IPS-15b (cell line): ENCODE results near the gene PYCR2.

ENCODE experiments used
- H3K27me3 ChIP-seq: one replicate; pipeline ENCODE4 v1.6.1; 2013; ENCODE audit warnings: low read length; ENCODE audit not compliant: control insufficient read depth, insufficient read depth
- H3K36me3 ChIP-seq: one replicate; pipeline ENCODE4 v1.6.1; 2013; ENCODE audit warnings: low read length; ENCODE audit not compliant: control insufficient read depth, insufficient read depth
- H3K4me1 ChIP-seq: one replicate; pipeline ENCODE4 v1.6.1; 2013; ENCODE audit warnings: mild to moderate bottlenecking, low read length; ENCODE audit not compliant: control insufficient read depth, insufficient read depth
- H3K4me3 ChIP-seq: one replicate; pipeline ENCODE4 v1.5.1; 2013; ENCODE audit warnings: low read depth, low read length
- H3K9ac ChIP-seq: one replicate; pipeline ENCODE4 v1.6.1; 2013; ENCODE audit warnings: low read depth, mild to moderate bottlenecking, low read length
- H3K9me3 ChIP-seq: one replicate; pipeline ENCODE4 v1.6.1; 2013; ENCODE audit warnings: mild to moderate bottlenecking, low read length; ENCODE audit not compliant: control insufficient read depth, insufficient read depth

PYCR2 gene

GRCh38 chr1:225954753-225955152 is 30.7 kb upstream of the PYCR2 start:
- no peaks in the 10 kb centered on the region for H3K4me1 ChIP-seq

GRCh38 chr1:225953315-225953714 is 29.3 kb upstream of the PYCR2 start:
- Histone ChIP-seq H3K9me3 (no peaks in the 10 kb centered on the region), H3K4me3 (no peak overlapping the region), H3K36me3 (no peaks in the 10 kb centered on the region), H3K4me1 (no peaks in the 10 kb centered on the region), H3K27me3 (peaks cover 4% of the 10 kb centered on the region), H3K9ac (no peak overlapping the region)

More at GRCh38 chr1:225954753-225955152, 30.7 kb upstream of the PYCR2 start:
- Histone ChIP-seq H3K4me3 (no peak overlapping the region), H3K9me3 (no peaks in the 10 kb centered on the region), H3K9ac (no peak overlapping the region), H3K36me3 (no peaks in the 10 kb centered on the region), H3K27me3 (peaks cover 4% of the 10 kb centered on the region)

- Histone ChIP-seq H3K27me3 (peaks cover 4% of the 10 kb centered on the region), H3K36me3 (no peaks in the 10 kb centered on the region), H3K9ac (no peak overlapping the region), H3K9me3 (no peaks in the 10 kb centered on the region), H3K4me3 (peak overlapping the region; percentile 30), H3K4me1 (peaks cover 2% of the 10 kb centered on the region)
Observed at GRCh38 chr1:225950905-225951497, 27.0 kb upstream of the PYCR2 start.

- Histone ChIP-seq H3K9ac (no peak overlapping the region), H3K4me1 (peaks cover 17% of the 10 kb centered on the region), H3K9me3 (no peaks in the 10 kb centered on the region), H3K36me3 (no peaks in the 10 kb centered on the region), H3K4me3 (no peak overlapping the region), H3K27me3 (peaks cover 7% of the 10 kb centered on the region)
Observed at GRCh38 chr1:225949041-225949440, 25.0 kb upstream of the PYCR2 start.

- no peak overlapping the region for H3K4me3 ChIP-seq
- H3K9ac ChIP-seq, result no peak overlapping the region
- no peaks in the 10 kb centered on the region for H3K36me3 ChIP-seq
- H3K27me3 ChIP-seq, result peaks cover 8% of the 10 kb centered on the region
- H3K4me1 ChIP-seq, result peaks cover 17% of the 10 kb centered on the region
- H3K9me3 ChIP-seq, result no peaks in the 10 kb centered on the region
Observed at GRCh38 chr1:225946803-225947202, 22.8 kb upstream of the PYCR2 start.

GRCh38 chr1:225946082-225946620 is 22.1 kb upstream of the PYCR2 start:
- peaks cover 8% of the 10 kb centered on the region for H3K27me3 ChIP-seq
- H3K4me3 ChIP-seq, result no peak overlapping the region
- H3K4me1 ChIP-seq, result peaks cover 17% of the 10 kb centered on the region
- no peaks in the 10 kb centered on the region for H3K36me3 ChIP-seq
- H3K9ac ChIP-seq, result no peak overlapping the region
- H3K9me3 ChIP-seq, result no peaks in the 10 kb centered on the region

DNA sequence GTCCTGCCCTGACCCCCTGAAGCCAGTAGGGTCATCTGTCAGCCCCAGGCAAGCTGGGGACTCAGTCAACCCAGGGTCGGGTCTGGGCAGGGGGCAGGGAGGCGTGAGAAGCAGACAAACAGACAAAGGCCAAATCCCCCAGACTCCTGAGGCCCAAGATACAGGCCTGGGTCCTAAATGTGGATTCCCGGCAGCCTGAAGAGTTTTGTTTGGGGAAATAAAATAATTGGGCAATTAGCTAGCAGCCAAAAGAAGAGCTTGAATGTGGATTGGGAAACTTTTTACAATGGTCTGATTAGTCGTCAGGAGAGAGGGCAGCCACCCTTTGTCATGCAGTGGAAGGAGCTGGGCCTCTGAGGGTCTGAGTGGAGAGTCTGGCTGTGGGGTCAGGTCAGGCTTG is 21.5 kb upstream of the PYCR2 start:
- Histone ChIP-seq H3K4me3 (no peak overlapping the region), H3K36me3 (no peaks in the 10 kb centered on the region), H3K27me3 (peaks cover 8% of the 10 kb centered on the region), H3K9ac (no peak overlapping the region), H3K9me3 (no peaks in the 10 kb centered on the region), H3K4me1 (peaks cover 17% of the 10 kb centered on the region)

- H3K9me3 ChIP-seq, result no peaks in the 10 kb centered on the region
- H3K36me3 ChIP-seq, result no peaks in the 10 kb centered on the region
- no peak overlapping the region for H3K4me3 ChIP-seq
- peaks cover 8% of the 10 kb centered on the region for H3K27me3 ChIP-seq
- H3K4me1 ChIP-seq, result peaks cover 17% of the 10 kb centered on the region
- no peak overlapping the region for H3K9ac ChIP-seq
Observed at GRCh38 chr1:225944951-225945350, 20.9 kb upstream of the PYCR2 start.

GRCh38 chr1:225944387-225944786 is 20.3 kb upstream of the PYCR2 start:
- Histone ChIP-seq H3K27me3 (peaks cover 8% of the 10 kb centered on the region), H3K36me3 (no peaks in the 10 kb centered on the region), H3K4me1 (peaks cover 17% of the 10 kb centered on the region), H3K4me3 (no peak overlapping the region), H3K9me3 (no peaks in the 10 kb centered on the region), H3K9ac (no peak overlapping the region)

DNA sequence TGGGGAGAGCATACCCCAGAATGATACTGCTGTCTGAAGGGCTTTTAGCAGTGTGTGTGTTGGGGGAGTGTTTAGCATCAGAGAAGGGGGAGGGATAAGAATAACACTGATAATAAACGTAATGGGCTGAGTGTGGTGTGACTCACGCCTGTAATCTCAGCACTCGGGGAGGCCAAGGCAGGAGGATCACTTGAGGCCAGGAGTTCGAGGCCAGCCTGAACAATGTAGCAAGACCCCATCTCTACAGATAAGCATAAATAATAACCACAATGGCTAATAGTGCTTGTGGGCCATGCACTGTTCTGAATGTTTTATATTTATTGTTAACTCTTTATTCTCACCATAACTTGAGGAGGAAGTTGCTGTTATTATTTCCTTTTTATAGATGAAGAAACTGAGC is 19.5 kb upstream of the PYCR2 start:
- Histone ChIP-seq H3K9me3 (no peaks in the 10 kb centered on the region), H3K27me3 (peaks cover 8% of the 10 kb centered on the region), H3K4me1 (peaks cover 17% of the 10 kb centered on the region), H3K4me3 (no peak overlapping the region), H3K36me3 (no peaks in the 10 kb centered on the region), H3K9ac (no peak overlapping the region)

DNA sequence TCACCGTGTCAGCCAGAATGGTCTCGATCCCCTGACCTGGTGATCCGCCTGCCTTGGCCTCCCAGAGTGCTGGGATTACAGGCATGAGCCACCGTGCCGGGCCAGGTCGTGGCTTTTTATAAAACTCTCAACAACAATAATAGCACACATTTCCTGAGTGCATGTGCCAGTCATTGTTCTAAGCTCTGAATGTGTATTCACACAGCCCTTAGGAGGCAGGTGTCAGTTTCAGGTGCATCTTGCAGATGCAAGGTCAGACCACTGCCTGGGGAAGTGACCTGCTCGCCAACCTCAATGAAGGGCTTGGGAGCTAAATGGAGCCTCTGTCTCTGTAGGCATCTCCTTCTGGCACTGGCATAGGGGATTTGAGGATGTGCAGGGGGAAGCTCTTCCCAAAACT is 18.5 kb upstream of the PYCR2 start:
- Histone ChIP-seq H3K4me3 (no peak overlapping the region), H3K9me3 (no peaks in the 10 kb centered on the region), H3K27me3 (peaks cover 8% of the 10 kb centered on the region), H3K36me3 (no peaks in the 10 kb centered on the region), H3K9ac (no peak overlapping the region), H3K4me1 (peaks cover 17% of the 10 kb centered on the region)

- Histone ChIP-seq H3K4me3 (no peak overlapping the region), H3K36me3 (no peaks in the 10 kb centered on the region), H3K9me3 (no peaks in the 10 kb centered on the region), H3K4me1 (peaks cover 17% of the 10 kb centered on the region), H3K27me3 (peaks cover 8% of the 10 kb centered on the region), H3K9ac (no peak overlapping the region)
Observed at GRCh38 chr1:225941942-225942222, 17.8 kb upstream of the PYCR2 start.
